T-helper 2 cell treated with Interferon-gamma antibody and Interleukin-4, amounts not matched to agents 100 ng/mL and 5 ng/mL, for 36 hours (primary cell): Measurements from ENCODE around the gene ZBED4. TPM values are rescaled to one million over a fixed set of nuclear protein-coding genes. Genes with fewer than 3 reads are reported as not detected.

Source experiments
- intact Hi-C: fragments of 100-400 bp; cut with micrococcal nuclease; formaldehyde crosslinking; loops from one replicate; pipeline ENCODE4 v1.15.1; 2023
- total RNA-seq: library from RNA; stranded (reverse); gene quantifications from 2 replicates; pipeline ENCODE4 v1.2.3, GENCODE V29; 2022

ZBED4 gene
- total RNA-seq, 1 donor from 2014 or later, result 24.0 TPM

DNA sequence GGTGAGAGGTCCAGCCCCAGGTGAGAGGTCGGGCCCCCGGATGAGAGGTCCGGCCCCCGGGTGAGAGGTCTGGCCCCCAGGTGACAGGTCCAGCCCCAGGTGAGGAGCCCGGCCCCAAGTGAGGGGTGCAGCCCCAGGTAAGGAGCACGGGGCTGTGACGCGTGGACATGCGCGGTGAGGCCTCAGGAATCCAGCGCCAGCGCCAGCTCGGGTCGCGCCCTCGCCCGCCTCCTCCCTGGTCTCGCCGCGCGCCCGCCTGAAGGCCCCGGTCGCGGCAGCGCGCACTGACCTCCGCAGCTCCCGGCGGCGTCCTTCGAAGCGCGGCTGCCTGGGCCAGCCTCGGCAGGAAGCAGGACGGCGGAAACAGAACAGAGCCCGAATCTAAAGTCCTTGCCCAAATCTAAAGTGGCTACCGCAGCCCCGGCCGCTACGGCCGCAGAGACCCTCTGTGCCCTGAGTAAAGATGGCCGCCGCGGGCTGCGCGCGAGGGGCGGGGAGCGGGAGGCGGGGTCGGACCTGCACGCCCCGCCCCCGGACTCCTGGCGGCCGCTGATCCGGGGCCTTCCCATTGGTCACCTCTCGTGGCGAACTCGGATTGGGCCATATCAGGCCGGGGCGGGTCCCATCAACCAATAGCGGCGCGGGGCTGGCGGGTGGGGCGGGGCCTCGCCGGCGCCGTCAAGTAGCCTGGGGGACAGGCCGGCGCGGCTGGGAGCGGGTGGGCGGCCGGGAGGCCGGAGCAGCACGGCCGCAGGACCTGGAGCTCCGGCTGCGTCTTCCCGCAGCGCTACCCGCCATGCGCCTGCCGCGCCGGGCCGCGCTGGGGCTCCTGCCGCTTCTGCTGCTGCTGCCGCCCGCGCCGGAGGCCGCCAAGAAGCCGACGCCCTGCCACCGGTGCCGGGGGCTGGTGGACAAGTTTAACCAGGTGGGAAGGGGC is 64.6 kb downstream of the ZBED4 start, which contains the start of the genes ALG12 and CRELD2:
Gene ALG12 (minus strand): TSS at position 465 of the 937 bp plus-strand sequence. CDS start 4,673 bp downstream, outside the sequence.
Gene CRELD2 (plus strand): TSS at position 661 of the 937 bp plus-strand sequence. CDS start 136 bp downstream, at position 797.
- intact Hi-C loops, result loop anchor here (1.0 to 2.0 kb wide), 4 partner anchors 18 to 91 kb away; partner anchors contain the start of genes BRD1, PIM3 and ZBED4

DNA sequence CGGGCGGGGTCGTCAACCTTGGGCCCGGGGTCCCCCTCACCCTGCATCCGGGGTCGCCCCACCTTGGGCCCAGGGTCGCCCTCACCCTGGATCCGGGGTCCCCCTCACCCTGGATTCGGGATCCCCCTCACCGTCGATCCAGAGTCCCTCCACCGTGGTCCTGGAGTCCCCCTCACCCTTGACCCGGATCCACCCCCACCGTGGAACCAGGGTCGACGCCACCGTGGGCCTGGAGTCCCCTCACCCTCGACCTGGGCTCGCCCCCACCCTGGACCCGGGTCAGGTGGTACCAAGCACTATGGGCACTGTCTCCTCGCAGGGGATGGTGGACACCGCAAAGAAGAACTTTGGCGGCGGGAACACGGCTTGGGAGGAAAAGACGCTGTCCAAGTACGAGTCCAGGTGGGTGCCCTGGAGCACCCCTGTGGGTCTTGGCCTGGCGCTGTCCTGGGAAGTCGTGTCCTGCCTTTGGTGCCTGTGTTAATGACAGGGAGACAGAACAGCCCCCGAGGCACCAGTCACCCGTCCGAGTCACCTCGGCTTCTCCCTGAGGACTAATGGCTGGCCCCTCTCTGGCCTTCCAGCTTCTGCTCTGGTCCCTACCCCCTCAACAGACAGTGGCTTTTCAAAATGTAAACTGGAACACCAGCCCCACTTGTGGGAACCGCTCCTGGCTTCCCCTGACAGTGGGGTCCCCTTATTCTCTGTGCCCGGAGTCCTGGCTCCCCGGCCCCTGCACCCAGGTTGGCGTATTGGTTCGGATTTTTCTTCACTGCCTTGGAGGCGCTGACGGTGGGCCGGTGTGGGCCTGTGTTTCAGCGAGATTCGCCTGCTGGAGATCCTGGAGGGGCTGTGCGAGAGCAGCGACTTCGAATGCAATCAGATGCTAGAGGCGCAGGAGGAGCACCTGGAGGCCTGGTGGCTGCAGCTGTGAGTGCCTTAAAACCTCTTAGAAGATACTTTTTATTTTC is 65.6 kb downstream of the ZBED4 start:
- intact Hi-C loops, result loop anchor here (1.0 to 2.0 kb wide), 4 partner anchors 17 to 92 kb away; partner anchors contain the start of genes BRD1, PIM3 and ZBED4

DNA sequence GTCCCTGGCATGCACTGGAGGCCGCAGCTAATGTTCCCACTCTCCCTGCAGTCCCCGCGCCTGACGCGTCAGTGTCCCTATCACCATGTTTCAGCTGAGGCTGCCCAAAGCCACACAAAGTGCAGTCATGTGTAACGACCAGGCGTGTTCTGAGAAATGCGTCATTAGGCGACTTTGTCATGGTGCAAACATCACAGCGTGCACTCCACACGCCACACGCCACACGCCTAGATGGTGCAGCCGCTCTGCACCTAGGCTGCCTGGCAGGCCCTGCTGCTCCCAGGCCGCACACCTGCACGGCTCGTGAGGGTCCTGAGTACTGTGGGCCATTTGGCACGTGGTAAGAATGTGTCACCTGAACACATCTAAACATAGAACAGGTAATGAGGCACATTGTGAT is 67.2 kb downstream of the ZBED4 start:
- intact Hi-C loops, result no loop called here

DNA sequence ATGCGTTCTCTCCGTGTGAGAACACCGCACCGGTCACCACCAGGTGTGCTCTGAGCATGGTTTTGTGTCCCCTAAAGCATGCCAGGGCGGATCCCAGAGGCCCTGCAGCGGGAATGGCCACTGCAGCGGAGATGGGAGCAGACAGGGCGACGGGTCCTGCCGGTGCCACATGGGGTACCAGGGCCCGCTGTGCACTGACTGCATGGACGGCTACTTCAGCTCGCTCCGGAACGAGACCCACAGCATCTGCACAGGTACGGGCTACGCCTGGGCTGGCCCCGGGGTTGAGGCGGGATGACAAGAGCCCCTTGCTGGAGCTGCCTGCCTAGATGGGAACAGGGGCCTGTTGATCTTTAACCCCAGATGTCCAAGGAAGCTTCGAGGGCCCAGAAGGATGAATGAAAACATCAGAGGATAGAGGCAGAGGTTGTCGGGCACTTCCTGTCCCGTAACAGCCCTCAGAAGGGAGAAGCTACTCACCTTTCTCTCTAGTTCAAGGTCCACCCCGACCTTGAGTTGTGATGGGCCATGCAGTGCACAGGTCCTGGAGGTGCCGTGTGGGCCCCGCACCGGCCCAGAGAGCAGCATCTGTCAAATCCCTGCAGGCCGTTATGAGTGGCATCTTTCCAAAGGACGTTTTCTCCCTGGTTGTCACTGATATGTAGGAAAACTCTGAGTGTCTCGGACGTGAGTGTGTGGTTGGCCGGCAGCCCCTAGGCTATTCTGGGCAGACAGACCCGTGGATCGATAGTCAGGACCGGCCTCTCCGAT is 68.0 kb downstream of the ZBED4 start:
- intact Hi-C loops, result no loop called here

- intact Hi-C loops, result no loop called here
Observed at GRCh38 chr22:49922484-49922883, 68.8 kb downstream of the ZBED4 start.

- intact Hi-C loops, result no loop called here
Observed at GRCh38 chr22:49922926-49923325, 69.3 kb downstream of the ZBED4 start.

DNA sequence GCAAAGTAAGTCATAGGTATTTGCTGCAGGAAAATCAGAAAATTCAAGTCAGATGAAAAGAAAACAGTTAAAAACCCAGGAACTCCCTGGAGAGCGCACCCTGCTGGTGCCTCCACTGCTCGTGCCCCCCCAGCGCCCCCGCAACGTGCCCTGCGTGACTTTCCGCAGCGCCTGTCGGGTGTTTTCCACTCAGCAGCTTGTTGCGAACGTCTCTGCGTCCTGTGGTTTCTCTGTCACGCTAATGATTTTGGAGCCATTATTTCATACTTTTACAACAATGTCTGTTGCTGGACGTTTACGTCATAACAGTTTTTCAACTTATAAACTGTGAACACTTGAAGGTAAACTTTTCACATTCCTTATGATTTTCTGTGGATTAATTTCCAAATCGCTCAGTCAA is 69.8 kb downstream of the ZBED4 start:
- intact Hi-C loops, result no loop called here

- intact Hi-C loops, result no loop called here
Observed at GRCh38 chr22:49924113-49924833, 70.6 kb downstream of the ZBED4 start.

GRCh38 chr22:49925525-49926128 is 72.0 kb downstream of the ZBED4 start:
- intact Hi-C loops, result loop anchor here (5.0 kb wide), 1 partner anchor 262 kb away; the partner anchor contains the start of gene TRABD

DNA sequence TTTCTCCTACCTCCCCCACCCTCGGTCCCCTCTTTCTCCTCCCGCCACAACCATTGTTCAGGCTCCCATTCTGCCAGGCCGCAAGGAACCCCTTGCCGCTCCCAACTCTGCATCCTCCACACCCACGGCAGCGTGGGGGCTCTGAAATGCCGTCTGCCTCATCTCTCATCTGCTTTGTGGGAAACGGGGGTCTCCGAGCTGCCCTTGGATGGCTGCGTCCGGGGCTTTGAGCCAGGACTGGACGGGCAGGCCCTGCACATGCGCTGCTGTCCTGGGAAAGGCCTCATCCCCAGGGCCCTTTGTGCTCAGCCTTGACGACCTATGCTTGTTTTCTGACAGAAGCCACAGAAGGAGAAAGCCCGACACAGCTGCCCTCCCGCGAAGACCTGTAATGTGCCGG is 73.3 kb downstream of the ZBED4 start:
- intact Hi-C loops, result loop anchor here (5.0 kb wide), 1 partner anchor 260 kb away; the partner anchor contains the start of gene TRABD

DNA sequence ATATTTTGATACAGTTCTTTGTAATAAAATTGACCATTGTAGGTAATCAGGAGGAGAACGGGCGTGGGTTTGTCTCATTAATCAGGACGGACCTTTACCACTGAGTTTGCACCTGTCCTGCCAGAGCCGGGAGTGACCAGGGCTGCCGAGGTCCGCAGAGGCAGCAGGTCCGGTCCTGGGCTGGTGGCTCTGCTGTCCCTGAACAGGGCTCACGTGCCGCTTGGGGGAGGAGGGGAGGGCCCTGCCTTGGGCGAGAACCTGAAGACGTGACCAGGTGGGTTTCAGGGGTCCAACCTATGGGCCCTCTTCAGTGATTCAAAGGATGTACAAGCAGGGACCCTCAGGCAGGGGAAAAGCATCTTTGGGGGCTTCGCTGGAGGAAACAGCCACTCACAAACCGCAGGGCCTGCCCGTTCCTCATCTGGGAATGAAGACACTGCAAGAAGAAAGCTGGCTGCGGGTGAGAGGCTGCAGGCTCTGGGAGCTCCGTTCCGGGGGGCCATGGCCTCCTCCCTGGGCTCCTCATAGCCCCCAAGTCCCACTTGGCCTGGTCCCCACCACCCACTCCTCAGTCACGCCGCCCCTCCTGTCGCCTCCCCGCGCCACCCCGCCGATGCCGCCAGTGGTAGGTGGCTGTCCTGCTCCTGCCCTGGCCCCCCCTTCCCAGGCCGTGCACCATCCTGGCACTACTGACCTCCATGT is 74.0 kb downstream of the ZBED4 start:
- intact Hi-C loops, result loop anchor here (5.0 kb wide), 1 partner anchor 260 kb away; the partner anchor contains the start of gene TRABD

GRCh38 chr22:49928185-49928495 is 74.5 kb downstream of the ZBED4 start:
- intact Hi-C loops, result loop anchor here (5.0 kb wide), 1 partner anchor 259 kb away; the partner anchor contains the start of gene TRABD

DNA sequence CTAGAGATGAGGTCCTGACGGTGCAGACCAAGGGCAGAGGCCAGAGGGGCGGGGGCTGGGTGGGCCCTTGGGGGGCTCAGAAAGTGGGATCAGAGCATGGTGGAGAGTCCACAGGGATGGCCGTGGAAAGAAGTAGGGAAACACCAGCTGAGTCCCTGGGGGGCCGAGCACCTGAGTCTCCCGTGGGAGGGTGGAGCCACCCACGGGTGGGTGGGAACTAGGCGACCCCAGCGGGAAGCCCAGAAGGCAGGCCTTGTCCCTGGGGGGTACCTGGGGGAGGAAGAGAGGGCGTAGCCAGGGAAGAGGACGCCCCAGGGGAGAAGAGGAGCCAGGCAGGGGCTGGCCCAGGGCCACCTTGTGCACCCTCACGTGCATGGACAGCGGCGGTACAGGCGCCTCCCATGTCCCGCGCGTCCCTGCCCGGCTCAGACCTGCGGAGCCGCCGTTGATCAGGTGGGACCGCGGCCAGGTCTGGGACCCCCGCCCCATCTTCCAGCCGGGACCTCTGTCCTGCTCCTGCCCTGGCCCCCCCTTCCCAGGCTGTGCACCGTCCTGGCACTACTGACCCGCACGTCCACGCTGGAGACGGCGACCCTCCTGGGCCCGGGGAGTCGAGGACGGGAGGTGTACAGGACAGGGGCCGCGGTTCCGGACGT is 75.0 kb downstream of the ZBED4 start:
- intact Hi-C loops, result loop anchor here (5.0 kb wide), 1 partner anchor 259 kb away; the partner anchor contains the start of gene TRABD

DNA sequence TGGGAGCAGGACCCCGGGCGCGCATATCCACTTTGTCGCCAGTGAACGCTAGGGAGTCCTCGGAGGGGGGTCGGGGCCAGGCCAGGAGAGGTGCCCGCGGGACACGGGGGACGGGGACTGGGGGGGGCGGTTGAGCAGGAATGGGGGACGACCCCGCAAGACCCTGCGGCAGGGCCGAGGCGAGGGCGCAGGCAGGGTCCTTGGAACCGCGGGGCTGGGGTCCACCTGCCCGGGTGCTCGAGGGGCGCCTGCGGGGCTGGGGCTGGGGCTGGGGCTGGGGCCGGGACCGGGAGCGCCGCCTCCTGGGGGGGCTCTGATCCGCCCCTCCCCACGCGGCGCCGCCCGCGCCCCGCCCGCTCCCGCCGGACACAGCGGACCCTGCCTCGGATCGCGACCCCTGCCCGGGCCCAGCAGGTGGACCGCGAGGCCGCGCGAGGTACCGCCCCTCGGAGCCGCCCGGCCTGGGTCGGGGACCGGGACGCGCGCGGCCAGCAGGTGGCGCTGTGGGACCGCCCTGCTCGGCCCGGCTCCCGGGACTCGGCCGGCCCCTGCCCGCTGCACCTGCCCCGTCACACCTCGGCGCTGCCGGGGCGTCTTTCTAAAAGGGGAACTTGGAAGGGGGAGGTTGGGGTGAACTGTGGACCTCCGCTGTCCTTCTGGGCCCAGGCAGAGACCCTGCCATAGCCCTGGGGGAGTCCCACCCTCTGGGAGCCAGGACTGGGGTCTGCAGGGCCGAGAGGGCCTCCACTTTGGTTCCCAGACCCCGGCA is 75.8 kb downstream of the ZBED4 start:
- intact Hi-C loops, result loop anchor here (5.0 kb wide), 1 partner anchor 258 kb away; the partner anchor contains the start of gene TRABD

DNA sequence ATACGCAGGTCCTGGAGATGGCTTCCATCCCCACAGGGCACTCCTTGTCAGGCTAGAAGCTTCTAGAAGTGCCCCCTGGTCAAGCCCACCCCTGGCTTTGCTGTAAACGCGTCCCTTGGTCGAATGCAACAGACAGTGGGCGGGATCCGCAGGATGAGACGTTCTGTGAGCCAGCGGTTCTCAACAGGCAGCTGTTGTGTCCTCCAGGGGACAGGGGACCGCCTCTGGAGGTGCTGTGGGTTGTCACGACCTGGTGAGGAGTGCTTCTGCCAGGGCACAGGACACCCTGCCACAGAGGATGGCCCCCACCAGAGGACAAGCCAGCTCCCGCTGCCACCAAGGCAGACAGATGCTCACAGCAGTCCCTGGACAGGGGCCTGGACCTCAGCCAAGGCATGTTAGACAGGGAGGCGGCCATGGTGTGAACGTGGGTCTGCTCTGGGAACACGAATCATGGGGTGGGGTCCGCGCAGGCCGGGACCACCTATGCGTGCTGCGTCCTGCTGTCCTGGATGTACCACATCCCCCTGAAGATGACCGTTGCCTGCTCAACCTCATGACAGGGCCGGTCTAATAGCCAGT is 76.4 kb downstream of the ZBED4 start:
- intact Hi-C loops, result loop anchor here (1.0 to 5.0 kb wide), 4 partner anchors 63 to 257 kb away; partner anchors contain the start of gene TRABD

DNA sequence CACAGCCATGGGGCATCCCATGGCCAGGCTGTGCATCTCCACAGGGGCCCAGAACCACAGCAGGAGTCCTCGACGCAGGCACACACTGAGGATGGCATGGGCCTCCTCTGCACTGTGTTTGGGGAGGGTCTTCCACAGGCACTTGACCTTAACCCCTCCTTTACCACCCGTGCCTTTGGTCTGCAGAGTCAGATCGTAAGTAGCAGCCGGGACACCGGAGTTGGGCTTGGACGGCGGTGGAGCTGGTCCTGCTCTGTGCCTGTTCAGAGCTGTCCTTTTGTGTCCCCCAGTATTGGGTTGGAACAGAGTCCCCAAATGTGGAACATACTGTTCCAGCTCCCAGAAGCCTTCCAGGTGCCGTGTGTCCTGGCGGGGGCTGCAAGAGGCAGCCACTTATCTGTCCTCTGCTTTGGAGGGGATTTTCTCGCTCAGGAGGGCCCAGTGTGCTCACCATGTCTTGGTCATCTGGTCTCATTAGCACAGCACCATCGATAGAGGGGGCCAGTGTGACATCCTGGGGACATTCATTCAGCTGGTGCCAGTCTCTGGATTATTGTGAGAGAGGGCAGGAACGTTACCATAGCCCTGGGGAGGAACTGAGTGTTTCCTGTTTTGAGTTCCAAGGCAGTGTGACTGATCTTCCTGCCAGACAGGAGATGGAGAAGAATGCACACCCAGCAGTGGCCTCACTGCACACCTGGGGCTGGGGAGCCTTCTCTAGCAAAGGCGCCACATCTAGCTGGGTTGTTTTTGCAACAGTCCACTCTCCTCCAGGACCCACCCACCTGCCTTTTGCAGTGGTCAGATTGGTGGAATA is 77.2 kb downstream of the ZBED4 start:
- intact Hi-C loops, result loop anchor here (1.0 to 2.0 kb wide), 3 partner anchors 62 to 164 kb away; no protein-coding TSS in a partner anchor
